ENCODE measurements around the gene MBLAC1.

Gene MBLAC1

GRCh38 chr7:100118388-100119071 is 8.2 kb upstream of the MBLAC1 start:
- DNase-seq (ENCODE audit: low read depth), result no peak
- H3K4me3 ChIP-seq (ENCODE audit: low read depth, low read length), result peak overlapping the region; percentile 71
- TF ChIP-seq CTCF (IDR thresholded peaks at IDR 0.05; ENCODE audit: low read depth, low read length, missing control alignments), result no peak

- DNase-seq (ENCODE audit: low read depth), result peak; percentile 87
Measured at GRCh38 chr7:100119072-100119969, 7.4 kb upstream of the MBLAC1 start, which contains the start of the genes CNPY4 and TAF6. CNPY4 (plus strand) TSS chr7:100119634; CDS start chr7:100119745, 111 bp downstream. TAF6 (minus strand) TSS chr7:100119358; CDS start chr7:100114209, 5,149 bp downstream.

GRCh38 chr7:100119970-100120732 is 6.6 kb upstream of the MBLAC1 start:
- H3K4me3 ChIP-seq (ENCODE audit: low read depth, low read length), result peak overlapping the region; percentile 71
- no peak for DNase-seq (ENCODE audit: low read depth)
- no peak for TF ChIP-seq CTCF (IDR thresholded peaks at IDR 0.05; ENCODE audit: low read depth, low read length, missing control alignments)

More at GRCh38 chr7:100119072-100119969, 7.4 kb upstream of the MBLAC1 start, which contains the start of the genes CNPY4 and TAF6:
- peak within 1 kb of the TSS; percentile 71 for H3K4me3 ChIP-seq (ENCODE audit: low read depth, low read length)
- no peak for TF ChIP-seq CTCF (IDR thresholded peaks at IDR 0.05; ENCODE audit: low read depth, low read length, missing control alignments)

GRCh38 chr7:100120733-100121036 is 6.1 kb upstream of the MBLAC1 start:
- no peak for TF ChIP-seq CTCF (IDR thresholded peaks at IDR 0.05; ENCODE audit: low read depth, low read length, missing control alignments)
- H3K4me3 ChIP-seq (ENCODE audit: low read depth, low read length), result no peak overlapping the region; the same call in 1 of the 2 replicates
- DNase-seq (ENCODE audit: low read depth), result no peak

- TF ChIP-seq CTCF (IDR thresholded peaks at IDR 0.05; ENCODE audit: low read depth, low read length, missing control alignments), result no peak
- no peak overlapping the region for H3K4me3 ChIP-seq (ENCODE audit: low read depth, low read length)
- no peak for DNase-seq (ENCODE audit: low read depth)
Measured at GRCh38 chr7:100122067-100122466, 4.7 kb upstream of the MBLAC1 start.

- no peak for TF ChIP-seq CTCF (IDR thresholded peaks at IDR 0.05; ENCODE audit: low read depth, low read length, missing control alignments)
- no peak for DNase-seq (ENCODE audit: low read depth)
- H3K4me3 ChIP-seq (ENCODE audit: low read depth, low read length), result no peak overlapping the region
Measured at GRCh38 chr7:100122568-100122967, 4.2 kb upstream of the MBLAC1 start.
